Measurements from ENCODE around the gene NAA50. TPM values are rescaled to one million over a fixed set of nuclear protein-coding genes. Genes with fewer than 3 reads are reported as not detected.

NAA50 gene
- total and polyA plus RNA-seq, 5 donors from 2014 or later: 70.2 to 85.0 (median 79.3) TPM

- H3K36me3 ChIP-seq (ENCODE audit: control insufficient read depth, insufficient read depth, low read length): no peaks in the 10 kb centered on the region
- no peaks in the 10 kb centered on the region for H3K9me3 Mint-ChIP-seq
- no peaks in the 10 kb centered on the region for H3K9me3 ChIP-seq (ENCODE audit: control insufficient read depth in 2 of 2, low read length in 2 of 2)
- H3K27ac ChIP-seq (ENCODE audit: insufficient read depth, low read length, poor library complexity, severe bottlenecking): peak overlapping the region; percentile 64
- H3K27me3 ChIP-seq (ENCODE audit: control insufficient read depth, insufficient read depth, low read length): no peaks in the 10 kb centered on the region
- no peaks in the 10 kb centered on the region for H3K36me3 Mint-ChIP-seq
- DNase-seq (peak; percentile 28 to 80 (median 74)), ATAC-seq (ENCODE audit: low read depth in 2 of 2) (peak; percentile 73 to 77)
- H3K27ac Mint-ChIP-seq: peak overlapping the region; percentile 11 to 53 (median 31)
- peaks cover 38 to 64% (median 48%) of the 10 kb centered on the region in 4 donors for H3K4me1 Mint-ChIP-seq
- no peaks in the 10 kb centered on the region for H3K27me3 Mint-ChIP-seq
- H3K4me3 ChIP-seq (ENCODE audit: low read depth, low read length): peak overlapping the region; percentile 46
- H3K4me3 Mint-ChIP-seq: peak overlapping the region in 2 of 4 donors; percentile 39 to 41
- peaks cover 14% of the 10 kb centered on the region for H3K4me1 ChIP-seq (ENCODE audit: control insufficient read depth, insufficient read depth, low read length, poor library complexity, severe bottlenecking)
Measured at GRCh38 chr3:113736548-113737089, 9.4 kb downstream of the NAA50 start.

GRCh38 chr3:113731694-113732093, 14.4 kb downstream of the NAA50 start:
- no peak overlapping the region for H3K4me3 Mint-ChIP-seq
- H3K36me3 ChIP-seq (ENCODE audit: control insufficient read depth, insufficient read depth, low read length): peaks cover 8% of the 10 kb centered on the region
- DNase-seq (no peak), ATAC-seq (ENCODE audit: low read depth in 2 of 2) (no peak)
- H3K36me3 Mint-ChIP-seq: peaks cover 8% of the 10 kb centered on the region
- H3K9me3 Mint-ChIP-seq: no peaks in the 10 kb centered on the region
- H3K9me3 ChIP-seq (ENCODE audit: control insufficient read depth in 2 of 2, low read length in 2 of 2): no peaks in the 10 kb centered on the region
- peaks cover 40 to 46% (median 41%) of the 10 kb centered on the region in 4 donors for H3K4me1 Mint-ChIP-seq
- no peaks in the 10 kb centered on the region for H3K27me3 ChIP-seq (ENCODE audit: control insufficient read depth, insufficient read depth, low read length)
- H3K27ac ChIP-seq (ENCODE audit: insufficient read depth, low read length, poor library complexity, severe bottlenecking): no peak overlapping the region
- peaks cover 3% of the 10 kb centered on the region for H3K4me1 ChIP-seq (ENCODE audit: control insufficient read depth, insufficient read depth, low read length, poor library complexity, severe bottlenecking)
- no peaks in the 10 kb centered on the region for H3K27me3 Mint-ChIP-seq
- H3K4me3 ChIP-seq (ENCODE audit: low read depth, low read length): no peak overlapping the region
- no peak overlapping the region for H3K27ac Mint-ChIP-seq

GRCh38 chr3:113730550-113730949, 15.5 kb downstream of the NAA50 start:
- no peaks in the 10 kb centered on the region for H3K9me3 Mint-ChIP-seq
- H3K27ac ChIP-seq (ENCODE audit: insufficient read depth, low read length, poor library complexity, severe bottlenecking): no peak overlapping the region
- DNase-seq: no peak
- H3K4me1 ChIP-seq (ENCODE audit: control insufficient read depth, insufficient read depth, low read length, poor library complexity, severe bottlenecking): no peaks in the 10 kb centered on the region
- no peak overlapping the region for H3K4me3 Mint-ChIP-seq
- H3K9me3 ChIP-seq (ENCODE audit: control insufficient read depth in 2 of 2, low read length in 2 of 2): no peaks in the 10 kb centered on the region
- no peaks in the 10 kb centered on the region for H3K27me3 Mint-ChIP-seq
- peaks cover 34 to 42% (median 36%) of the 10 kb centered on the region in 4 donors for H3K4me1 Mint-ChIP-seq
- no peaks in the 10 kb centered on the region for H3K27me3 ChIP-seq (ENCODE audit: control insufficient read depth, insufficient read depth, low read length)
- ATAC-seq (ENCODE audit: low read depth in 2 of 2): no peak
- H3K4me3 ChIP-seq (ENCODE audit: low read depth, low read length): no peak overlapping the region
- H3K27ac Mint-ChIP-seq: no peak overlapping the region
- H3K36me3 Mint-ChIP-seq: peaks cover 8% of the 10 kb centered on the region
- peaks cover 8% of the 10 kb centered on the region for H3K36me3 ChIP-seq (ENCODE audit: control insufficient read depth, insufficient read depth, low read length)

GRCh38 chr3:113728661-113729060, 17.4 kb downstream of the NAA50 start:
- ATAC-seq (ENCODE audit: low read depth in 2 of 2): no peak
- no peaks in the 10 kb centered on the region for H3K4me1 ChIP-seq (ENCODE audit: control insufficient read depth, insufficient read depth, low read length, poor library complexity, severe bottlenecking)
- no peak for DNase-seq
- H3K36me3 Mint-ChIP-seq: peaks cover 12% of the 10 kb centered on the region
- H3K27me3 ChIP-seq (ENCODE audit: control insufficient read depth, insufficient read depth, low read length): no peaks in the 10 kb centered on the region
- no peak overlapping the region for H3K4me3 Mint-ChIP-seq
- H3K27ac ChIP-seq (ENCODE audit: insufficient read depth, low read length, poor library complexity, severe bottlenecking): no peak overlapping the region
- H3K4me1 Mint-ChIP-seq: peaks cover 28 to 49% (median 41%) of the 10 kb centered on the region in 4 donors
- no peak overlapping the region for H3K4me3 ChIP-seq (ENCODE audit: low read depth, low read length)
- H3K9me3 Mint-ChIP-seq: no peaks in the 10 kb centered on the region
- peak overlapping the region in 1 of 3 donors; percentile 44 for H3K27ac Mint-ChIP-seq
- peaks cover 8% of the 10 kb centered on the region for H3K36me3 ChIP-seq (ENCODE audit: control insufficient read depth, insufficient read depth, low read length)
- H3K9me3 ChIP-seq (ENCODE audit: control insufficient read depth in 2 of 2, low read length in 2 of 2): no peaks in the 10 kb centered on the region
- no peaks in the 10 kb centered on the region for H3K27me3 Mint-ChIP-seq

GRCh38 chr3:113721636-113722035, 24.4 kb downstream of the NAA50 start:
- Histone ChIP-seq H3K27me3 (ENCODE audit: control insufficient read depth, insufficient read depth, low read length) (no peaks in the 10 kb centered on the region), H3K4me3 (ENCODE audit: low read depth, low read length) (no peak overlapping the region), H3K4me1 (ENCODE audit: control insufficient read depth, insufficient read depth, low read length, poor library complexity, severe bottlenecking) (no peaks in the 10 kb centered on the region), H3K9me3 (ENCODE audit: control insufficient read depth in 2 of 2, low read length in 2 of 2) (no peaks in the 10 kb centered on the region), H3K36me3 (ENCODE audit: control insufficient read depth, insufficient read depth, low read length) (peaks cover 34% of the 10 kb centered on the region), H3K27ac (ENCODE audit: insufficient read depth, low read length, poor library complexity, severe bottlenecking) (peak overlapping the region; percentile 10)
- Mint-ChIP-seq H3K27ac (no peak overlapping the region), H3K27me3 (no peaks in the 10 kb centered on the region), H3K36me3 (peaks cover 24% of the 10 kb centered on the region), H3K4me1 (peaks cover 19 to 26% (median 24%) of the 10 kb centered on the region in 4 donors), H3K4me3 (no peak overlapping the region), H3K9me3 (no peaks in the 10 kb centered on the region)
- no peak for DNase-seq
- no peak for ATAC-seq (ENCODE audit: low read depth in 2 of 2)

- H3K36me3 Mint-ChIP-seq: peaks cover 27% of the 10 kb centered on the region
- no peak overlapping the region for H3K27ac Mint-ChIP-seq
- DNase-seq: no peak
- H3K4me1 Mint-ChIP-seq: peaks cover 14 to 26% (median 21%) of the 10 kb centered on the region in 4 donors
- H3K9me3 Mint-ChIP-seq: no peaks in the 10 kb centered on the region
- ATAC-seq (ENCODE audit: low read depth in 2 of 2): no peak
- Histone ChIP-seq H3K4me3 (ENCODE audit: low read depth, low read length) (no peak overlapping the region), H3K9me3 (ENCODE audit: control insufficient read depth in 2 of 2, low read length in 2 of 2) (no peaks in the 10 kb centered on the region), H3K36me3 (ENCODE audit: control insufficient read depth, insufficient read depth, low read length) (peaks cover 34% of the 10 kb centered on the region), H3K4me1 (ENCODE audit: control insufficient read depth, insufficient read depth, low read length, poor library complexity, severe bottlenecking) (no peaks in the 10 kb centered on the region), H3K27me3 (ENCODE audit: control insufficient read depth, insufficient read depth, low read length) (no peaks in the 10 kb centered on the region), H3K27ac (ENCODE audit: insufficient read depth, low read length, poor library complexity, severe bottlenecking) (no peak overlapping the region)
- H3K27me3 Mint-ChIP-seq: no peaks in the 10 kb centered on the region
- H3K4me3 Mint-ChIP-seq: no peak overlapping the region
Measured at GRCh38 chr3:113719758-113720157, 26.3 kb downstream of the NAA50 start.

- no peaks in the 10 kb centered on the region for H3K27me3 Mint-ChIP-seq
- no peak overlapping the region for H3K27ac Mint-ChIP-seq
- H3K27me3 ChIP-seq (ENCODE audit: control insufficient read depth, insufficient read depth, low read length): no peaks in the 10 kb centered on the region
- no peak for ATAC-seq (ENCODE audit: low read depth in 2 of 2)
- no peaks in the 10 kb centered on the region for H3K9me3 Mint-ChIP-seq
- peaks cover 24% of the 10 kb centered on the region for H3K36me3 Mint-ChIP-seq
- no peak overlapping the region for H3K4me3 ChIP-seq (ENCODE audit: low read depth, low read length)
- H3K4me3 Mint-ChIP-seq: no peak overlapping the region
- H3K4me1 ChIP-seq (ENCODE audit: control insufficient read depth, insufficient read depth, low read length, poor library complexity, severe bottlenecking): no peaks in the 10 kb centered on the region
- H3K36me3 ChIP-seq (ENCODE audit: control insufficient read depth, insufficient read depth, low read length): peaks cover 34% of the 10 kb centered on the region
- no peak for DNase-seq
- H3K27ac ChIP-seq (ENCODE audit: insufficient read depth, low read length, poor library complexity, severe bottlenecking): no peak overlapping the region
- peaks cover 11 to 26% (median 20%) of the 10 kb centered on the region in 4 donors for H3K4me1 Mint-ChIP-seq
- no peaks in the 10 kb centered on the region for H3K9me3 ChIP-seq (ENCODE audit: control insufficient read depth in 2 of 2, low read length in 2 of 2)
Measured at GRCh38 chr3:113719294-113719693, 26.8 kb downstream of the NAA50 start.

GRCh38 chr3:113717818-113718217, 28.2 kb downstream of the NAA50 start:
- no peak for DNase-seq
- peaks cover 0 to 23% (median 10%) of the 10 kb centered on the region in 4 donors for H3K4me1 Mint-ChIP-seq
- H3K27me3 ChIP-seq (ENCODE audit: control insufficient read depth, insufficient read depth, low read length): no peaks in the 10 kb centered on the region
- H3K27ac Mint-ChIP-seq: no peak overlapping the region
- H3K4me3 ChIP-seq (ENCODE audit: low read depth, low read length): no peak overlapping the region
- H3K9me3 ChIP-seq (ENCODE audit: control insufficient read depth in 2 of 2, low read length in 2 of 2): no peaks in the 10 kb centered on the region
- no peak overlapping the region for H3K4me3 Mint-ChIP-seq
- H3K36me3 ChIP-seq (ENCODE audit: control insufficient read depth, insufficient read depth, low read length): peaks cover 27% of the 10 kb centered on the region
- H3K36me3 Mint-ChIP-seq: peaks cover 22% of the 10 kb centered on the region
- no peaks in the 10 kb centered on the region for H3K9me3 Mint-ChIP-seq
- no peak overlapping the region for H3K27ac ChIP-seq (ENCODE audit: insufficient read depth, low read length, poor library complexity, severe bottlenecking)
- no peak for ATAC-seq (ENCODE audit: low read depth in 2 of 2)
- H3K4me1 ChIP-seq (ENCODE audit: control insufficient read depth, insufficient read depth, low read length, poor library complexity, severe bottlenecking): no peaks in the 10 kb centered on the region
- H3K27me3 Mint-ChIP-seq: no peaks in the 10 kb centered on the region

Measured in CD4-positive, CD25-positive, alpha-beta regulatory T cell (primary cell).